WI38 (cell line): Measurements from ENCODE around the gene GCM1.

Experiments used
- H3K4me3 ChIP-seq: 2 replicates; pipeline ENCODE4 v1.5.1; 2011; ENCODE audit warnings: low read depth, mild to moderate bottlenecking, control low read depth, low read length
- CTCF ChIP-seq: IDR thresholded peaks from 2 replicates; pipeline ENCODE4 v1.5.1; 2012; ENCODE audit warnings: low read depth, mild to moderate bottlenecking, control low read depth, low read length

Gene GCM1

GRCh38 chr6:53119349-53119748 is 29.3 kb downstream of the GCM1 start:
- no peak for TF ChIP-seq CTCF
- no peak overlapping the region for H3K4me3 ChIP-seq

- H3K4me3 ChIP-seq: no peak overlapping the region
- no peak for TF ChIP-seq CTCF
Measured at GRCh38 chr6:53115741-53116140, 32.9 kb downstream of the GCM1 start.

- H3K4me3 ChIP-seq: no peak overlapping the region
- no peak for TF ChIP-seq CTCF
Measured at GRCh38 chr6:53115113-53115512, 33.5 kb downstream of the GCM1 start.

- TF ChIP-seq CTCF: no peak
- no peak overlapping the region for H3K4me3 ChIP-seq
Measured at GRCh38 chr6:53113742-53114141, 34.9 kb downstream of the GCM1 start.

GRCh38 chr6:53112871-53113270 is 35.8 kb downstream of the GCM1 start:
- H3K4me3 ChIP-seq: no peak overlapping the region
- no peak for TF ChIP-seq CTCF

GRCh38 chr6:53112404-53112803 is 36.2 kb downstream of the GCM1 start:
- H3K4me3 ChIP-seq: no peak overlapping the region
- no peak for TF ChIP-seq CTCF

- H3K4me3 ChIP-seq: no peak overlapping the region
Measured at GRCh38 chr6:53111865-53112264, 36.8 kb downstream of the GCM1 start.

More at GRCh38 chr6:53111865-53112264, 36.8 kb downstream of the GCM1 start:
- TF ChIP-seq CTCF: no peak
